ENCODE measurements around the gene SLC34A3.

The SLC34A3 gene

GRCh38 chr9:137186385-137186784 lies 44.3 kb upstream of the SLC34A3 start:
- TF ChIP-seq CTCF (IDR thresholded peaks at IDR 0.05; ENCODE audit: low read depth, low read length), result no peak
- no peak for DNase-seq (ENCODE audit: low read depth in 2 of 2)
- no peak overlapping the region for H3K4me3 ChIP-seq (replicated peaks in 1 of 2; ENCODE audit: low read depth in 2 of 2, low read length in 2 of 2)

- no peak for TF ChIP-seq CTCF (IDR thresholded peaks at IDR 0.05; ENCODE audit: low read depth, low read length)
- peak overlapping the region; percentile 95 to 99 for H3K4me3 ChIP-seq (replicated peaks in 1 of 2; ENCODE audit: low read depth in 2 of 2, low read length in 2 of 2)
- DNase-seq (ENCODE audit: low read depth in 2 of 2), result no peak
These were observed 43.3 kb upstream of the SLC34A3 start for GRCh38 chr9:137187386-137187785.

- DNase-seq (ENCODE audit: low read depth in 2 of 2), result no peak
- peak overlapping the region; percentile 95 to 99 for H3K4me3 ChIP-seq (replicated peaks in 1 of 2; ENCODE audit: low read depth in 2 of 2, low read length in 2 of 2)
- TF ChIP-seq CTCF (IDR thresholded peaks at IDR 0.05; ENCODE audit: low read depth, low read length), result no peak
These were observed 42.6 kb upstream of the SLC34A3 start for GRCh38 chr9:137188086-137188489.

GRCh38 chr9:137188490-137189296 lies 42.0 kb upstream of the SLC34A3 start, which contains the start of the genes ANAPC2 and SSNA1:
ANAPC2 (minus strand) TSS chr9:137188560; CDS start chr9:137188532, 28 bp downstream.
SSNA1 (plus strand) TSS chr9:137188676; CDS start chr9:137188727, 51 bp downstream.
- H3K4me3 ChIP-seq (replicated peaks in 1 of 2; ENCODE audit: low read depth in 2 of 2, low read length in 2 of 2), result peak within 1 kb of the TSS; percentile 95 to 99
- peak; percentile 93 to 95 for DNase-seq (ENCODE audit: low read depth in 2 of 2)
- peak; percentile 50 for TF ChIP-seq CTCF (IDR thresholded peaks at IDR 0.05; ENCODE audit: low read depth, low read length)

GRCh38 chr9:137189297-137190295 lies 41.1 kb upstream of the SLC34A3 start:
- DNase-seq (ENCODE audit: low read depth in 2 of 2), result no peak
- TF ChIP-seq CTCF (IDR thresholded peaks at IDR 0.05; ENCODE audit: low read depth, low read length), result no peak
- H3K4me3 ChIP-seq (replicated peaks in 1 of 2; ENCODE audit: low read depth in 2 of 2, low read length in 2 of 2), result peak overlapping the region; percentile 95 to 99

GRCh38 chr9:137190315-137190856 lies 40.3 kb upstream of the SLC34A3 start:
- no peak for TF ChIP-seq CTCF (IDR thresholded peaks at IDR 0.05; ENCODE audit: low read depth, low read length)
- no peak overlapping the region for H3K4me3 ChIP-seq (replicated peaks in 1 of 2; ENCODE audit: low read depth in 2 of 2, low read length in 2 of 2)
- DNase-seq (ENCODE audit: low read depth in 2 of 2), result no peak

All from cardiac fibroblast (primary cell).